IMR-90 (cell line): ENCODE data around the gene CLSTN1. TPM values are rescaled to one million over a fixed set of nuclear protein-coding genes. Genes with fewer than 3 reads are reported as not detected.

Experiments
- ATAC-seq: fragments of 200-7000 bp; cut with Tn5 transposase; 2 replicates; pipeline ENCODE4 v1.9.1; 2020; ENCODE audit warnings: low read depth, mild to moderate bottlenecking, moderate library complexity
- BruUV-seq: library from RNA; stranded (reverse); fragments of 400-500 nt; replicated peaks from 2 replicates; lab custom pipeline; 2021; lab: Mats Ljungman, UMichigan
- CTCF ChIA-PET: fragments of 300-600 bp; formaldehyde crosslinking; extraction: SDS; loops from one replicate; lab custom pipeline; 2021; ENCODE audit warnings: antibody characterized with exemption; lab: Yijun Ruan, JAX
- POLR2A ChIA-PET: fragments of 300-600 bp; sonication (Branson Sonifier 250); formaldehyde crosslinking; loops from one replicate; lab custom pipeline; 2022; ENCODE audit warnings: antibody characterized with exemption; ENCODE audit not compliant: unreplicated experiment; lab: Charles Lee
- DNase-seq: peaks from one replicate; pipeline ENCODE4 v3.0.0; 2013
- H2AFZ ChIP-seq: replicated peaks from 2 replicates; pipeline ENCODE3; 2013; ENCODE audit warnings: low read length, mild to moderate bottlenecking; ENCODE audit not compliant: poor library complexity
- H2AK5ac ChIP-seq: 2 replicates; pipeline ENCODE4 v1.6.1; 2013; ENCODE audit warnings: low read depth, low read length, inconsistent platforms
- H2AK9ac ChIP-seq: replicated peaks from 2 replicates; pipeline ENCODE3; 2013; ENCODE audit warnings: mild to moderate bottlenecking, low read depth, low read length, moderate library complexity; ENCODE audit not compliant: poor library complexity
- H2BK120ac ChIP-seq: 2 replicates; pipeline ENCODE4 v1.6.1; 2013; ENCODE audit warnings: low read depth, low read length, inconsistent platforms
- H2BK15ac ChIP-seq: 3 replicates; pipeline ENCODE4 v1.6.1; 2013; ENCODE audit warnings: low read depth, low read length, inconsistent platforms
- H2BK20ac ChIP-seq: 2 replicates; pipeline ENCODE4 v1.6.1; 2013; ENCODE audit warnings: low read depth, mild to moderate bottlenecking, inconsistent platforms, low read length, moderate library complexity
- H2BK5ac ChIP-seq: 2 replicates; pipeline ENCODE4 v1.6.1; 2013; ENCODE audit warnings: mild to moderate bottlenecking, low read depth, low read length, inconsistent platforms; ENCODE audit not compliant: poor library complexity, severe bottlenecking
- H3K14ac ChIP-seq: replicated peaks from 2 replicates; pipeline ENCODE4 v1.6.1; 2013; ENCODE audit warnings: low read depth, low read length, inconsistent platforms
- H3K18ac ChIP-seq: 2 replicates; pipeline ENCODE4 v1.6.1; 2013; ENCODE audit warnings: low read depth, low read length, control low read depth
- H3K23ac ChIP-seq: 2 replicates; pipeline ENCODE4 v1.6.1; 2013; ENCODE audit warnings: low read depth, low read length, inconsistent platforms
- H3K27ac ChIP-seq: 2 replicates; pipeline ENCODE4 v1.5.1; 2013; ENCODE audit warnings: mild to moderate bottlenecking, control low read depth, low read length; ENCODE audit not compliant: insufficient read depth
- H3K27me3 ChIP-seq: 2 replicates; pipeline ENCODE4 v1.6.1; 2013; ENCODE audit warnings: low read length; ENCODE audit not compliant: control insufficient read depth, insufficient read depth
- H3K36me3 ChIP-seq: 2 replicates; pipeline ENCODE4 v1.6.1; 2013; ENCODE audit warnings: low read length, mixed read lengths; ENCODE audit not compliant: control insufficient read depth, insufficient read depth
- H3K4ac ChIP-seq: 2 replicates; pipeline ENCODE4 v1.6.1; 2013; ENCODE audit warnings: low read depth, low read length, inconsistent platforms
- H3K4me1 ChIP-seq: 2 replicates; pipeline ENCODE4 v1.6.1; 2013; ENCODE audit warnings: low read length, mixed read lengths; ENCODE audit not compliant: control insufficient read depth, insufficient read depth
- H3K4me2 ChIP-seq: 2 replicates; pipeline ENCODE4 v1.6.1; 2013; ENCODE audit warnings: low read depth, mild to moderate bottlenecking, control low read depth, low read length, moderate library complexity
- H3K4me3 ChIP-seq: 2 replicates; pipeline ENCODE4 v1.5.1; 2013; ENCODE audit warnings: low read depth, mild to moderate bottlenecking, control low read depth, low read length, moderate library complexity; ENCODE audit not compliant: insufficient read depth
- H3K56ac ChIP-seq: 2 replicates; pipeline ENCODE4 v1.6.1; 2013; ENCODE audit warnings: low read length, inconsistent platforms; ENCODE audit not compliant: insufficient read depth; ENCODE audit errors: extremely low read depth
- H3K79me1 ChIP-seq, 2 experiments: 2 replicates each; pipeline ENCODE4 v1.6.1; 2013; ENCODE audit warnings: low read length in 2 of 2, inconsistent platforms in 1 of 2, low read depth in 1 of 2
- H3K9ac ChIP-seq: 2 replicates; pipeline ENCODE4 v1.6.1; 2013; ENCODE audit warnings: low read depth, low read length, control low read depth
- H3K9me1 ChIP-seq: 2 replicates; pipeline ENCODE4 v1.6.1; 2013; ENCODE audit warnings: low read length, inconsistent platforms; ENCODE audit not compliant: insufficient read depth
- H3K9me3 ChIP-seq: 2 replicates; pipeline ENCODE4 v1.6.1; 2013; ENCODE audit warnings: low read length; ENCODE audit not compliant: control insufficient read depth, insufficient read depth
- H4K20me1 ChIP-seq: 2 replicates; pipeline ENCODE4 v1.6.1; 2013; ENCODE audit warnings: low read length, inconsistent platforms; ENCODE audit not compliant: insufficient read depth
- H4K5ac ChIP-seq: 2 replicates; pipeline ENCODE4 v1.6.1; 2013; ENCODE audit warnings: mild to moderate bottlenecking, low read depth, low read length, control low read depth
- H4K8ac ChIP-seq, 2 experiments: 2 replicates each; pipeline ENCODE4 v1.6.1; 2013; ENCODE audit warnings: low read depth in 2 of 2, low read length in 2 of 2, control low read depth in 1 of 2, inconsistent platforms in 1 of 2
- H4K91ac ChIP-seq: 2 replicates; pipeline ENCODE4 v1.6.1; 2013; ENCODE audit warnings: low read depth, low read length, inconsistent platforms; ENCODE audit not compliant: insufficient read depth
- CEBPB ChIP-seq: IDR thresholded peaks from 2 replicates; pipeline ENCODE4 v1.6.1; 2012; ENCODE audit warnings: low read depth, low read length, improper control_type of control experiment
- CHD1 ChIP-seq: IDR thresholded peaks from 2 replicates; pipeline ENCODE4 v1.6.1; 2012; ENCODE audit warnings: low read depth, low read length, improper control_type of control experiment
- CTCF ChIP-seq: conservative IDR thresholded peaks from 2 replicates; pipeline ENCODE4 v1.5.1; 2012; ENCODE audit warnings: mild to moderate bottlenecking, low read depth, low read length, improper control_type of control experiment
- FOS ChIP-seq: fragments of 150-350 bp; IDR thresholded peaks from 2 replicates; pipeline ENCODE4 v1.6.1; 2016; ENCODE audit warnings: low read depth, low read length
- MAFK ChIP-seq: IDR thresholded peaks from 2 replicates; pipeline ENCODE4 v1.6.1; 2012; ENCODE audit warnings: low read depth, low read length, improper control_type of control experiment
- MAZ ChIP-seq: IDR thresholded peaks from 2 replicates; pipeline ENCODE4 v1.6.1; 2012; ENCODE audit warnings: low read depth, mild to moderate bottlenecking, low read length, improper control_type of control experiment, moderate library complexity, borderline replicate concordance
- MXI1 ChIP-seq: IDR thresholded peaks from 2 replicates; pipeline ENCODE4 v1.6.1; 2012; ENCODE audit warnings: low read depth, mild to moderate bottlenecking, low read length, moderate library complexity, borderline replicate concordance
- RAD21 ChIP-seq: IDR thresholded peaks from 2 replicates; pipeline ENCODE4 v1.6.1; 2012; ENCODE audit warnings: low read length, improper control_type of control experiment
- RCOR1 ChIP-seq: IDR thresholded peaks from 2 replicates; pipeline ENCODE4 v1.6.1; 2012; ENCODE audit warnings: mild to moderate bottlenecking, low read length, improper control_type of control experiment; ENCODE audit not compliant: insufficient replicate concordance
- USF2 ChIP-seq: fragments of 150-350 bp; IDR thresholded peaks from 2 replicates; pipeline ENCODE4 v1.6.1; 2017; ENCODE audit warnings: mild to moderate bottlenecking, antibody characterized with exemption, low read length, low read depth
- WGBS, 2 experiments: methylation state at CpG; one replicate each; pipeline versions ENCODE4 v1.1.5 to v1.1.7; 2013; ENCODE audit warnings: missing lambda C conversion rate in 2 of 2; ENCODE audit not compliant: insufficient read length in 1 of 2; ENCODE audit errors: extremely low coverage in 2 of 2; 5-methylcytosine and 5-hydroxymethylcytosine counted together
- dilution Hi-C: fragments of 300-500 bp; cut with HindIII; formaldehyde crosslinking; loops from one replicate; pipeline ENCODE4 v1.14.3; 2018; ENCODE audit warnings: low sequenced_read_pairs; ENCODE audit not compliant: unreplicated experiment
- in situ Hi-C: fragments of 300-500 bp; cut with MboI; formaldehyde crosslinking; loops from 3 replicates; pipeline ENCODE4 v1.14.3; 2019; ENCODE audit warnings: low sequenced_read_pairs, inconsistent platforms, mixed read lengths
- intact Hi-C: fragments of 100-400 bp; cut with micrococcal nuclease; formaldehyde crosslinking; loops from 2 replicates; pipeline ENCODE4 v1.10.0; 2022
- polyA plus RNA-seq, 3 experiments: library from polyadenylated mRNA; depleted of rRNA; stranded (reverse); fragments of >200 nt; gene quantifications; 2 replicates each; pipeline ENCODE4 v1.2.3, GENCODE V29; 2012; ENCODE audit warnings: low replicate concordance in 1 of 3
- total RNA-seq: library from RNA; depleted of rRNA; stranded (reverse); fragments of >200 nt; gene quantifications from 2 replicates; pipeline ENCODE4 v1.2.3, GENCODE V29; 2012

CLSTN1 gene
- total and polyA plus RNA-seq, 2 of the 4 experiments (the other 2 are of a cell fraction), result 30.1 to 72.2 TPM

- dilution Hi-C loops, result no loop called here
- Histone ChIP-seq H3K4ac (no peak overlapping the region), H3K4me1 (peaks cover under 1% of the 10 kb centered on the region; the same call in 1 of the 2 replicates), H3K79me1 (no peaks in the 10 kb centered on the region; a peak in 1 of 4 replicates), H4K5ac (no peak overlapping the region), H4K91ac (no peak overlapping the region), H2BK20ac (no peak overlapping the region), H2BK15ac (no peak overlapping the region), H3K36me3 (no peaks in the 10 kb centered on the region), H3K23ac (no peak overlapping the region), H3K9me1 (no peaks in the 10 kb centered on the region), H3K27me3 (no peaks in the 10 kb centered on the region), H2AFZ (no peak overlapping the region), H3K4me3 (no peak overlapping the region), H3K56ac (no peak overlapping the region), H3K27ac (no peak overlapping the region), H3K14ac (no peak overlapping the region), H4K8ac (no peak overlapping the region), H2BK5ac (no peak overlapping the region), H4K20me1 (no peaks in the 10 kb centered on the region), H3K9me3 (no peaks in the 10 kb centered on the region), H2AK9ac (no peak overlapping the region), H2BK120ac (no peak overlapping the region), H2AK5ac (no peak overlapping the region), H3K9ac (no peak overlapping the region), H3K18ac (no peak overlapping the region), H3K4me2 (no peak overlapping the region)
- ChIA-PET CTCF (no interaction called here), POLR2A (no interaction called here)
- no peak for TF ChIP-seq RAD21
- no peak for TF ChIP-seq FOS
- no peak for TF ChIP-seq MXI1
- no peak for TF ChIP-seq MAZ
- TF ChIP-seq CHD1, result no peak
- no peak for TF ChIP-seq MAFK
- TF ChIP-seq CEBPB, result no peak
- TF ChIP-seq RCOR1, result no peak
- TF ChIP-seq USF2, result no peak
- TF ChIP-seq CTCF, result no peak
- DNase-seq, result no peak
- intact Hi-C loops, result no loop called here
- ATAC-seq, result no peak
- WGBS, 2 experiments, result no CpG with 5 or more reads among the region's 2 CpGs
- no TSS peak for BruUV-seq
- in situ Hi-C loops, result no loop called here
Measured at GRCh38 chr1:9847269-9847668, 23.5 kb upstream of the CLSTN1 start.
